GM12878 (cell line): ENCODE measurements around the gene ZBTB16. TPM values are rescaled to one million over a fixed set of nuclear protein-coding genes. Genes with fewer than 3 reads are reported as not detected.

Experiments
- DPF2 ChIP-seq: fragments of 450-650 bp; IDR thresholded peaks from 2 replicates; pipeline ENCODE4 v1.6.1; 2017; ENCODE audit warnings: mild to moderate bottlenecking
- KLF5 ChIP-seq: fragments of 450-650 bp; IDR thresholded peaks from 2 replicates; pipeline ENCODE4 v1.6.1; 2014; ENCODE audit warnings: mild to moderate bottlenecking; ENCODE audit not compliant: partially characterized antibody
- NR2C1 ChIP-seq: fragments of 450-650 bp; IDR thresholded peaks from 2 replicates; pipeline ENCODE4 v1.6.1; 2017; ENCODE audit warnings: antibody characterized with exemption, mild to moderate bottlenecking, moderate library complexity
- PML ChIP-seq: IDR thresholded peaks from 2 replicates; pipeline ENCODE4 v1.6.1; 2012; ENCODE audit warnings: low read length, inconsistent platforms
- RUNX3 ChIP-seq: IDR thresholded peaks from 2 replicates; pipeline ENCODE4 v1.6.1; 2012; ENCODE audit warnings: low read length, inconsistent platforms
- polyA plus RNA-seq, 11 experiments: library from polyadenylated mRNA; depleted of rRNA in 4 of 11; unstranded in 6 of 11; stranded (reverse) in 5 of 11; fragments of >200 nt; fragmentation: Nextera tagmentation in 4 of 11; fragmentation: Illumina TruSeq in 1 of 11; extraction: Ambion mirVana in 4 of 11; extraction: Trizol in 1 of 11; gene quantifications; 1 replicate in 1 of 11; 2 replicates in 10 of 11; pipeline versions ENCODE4 v1.2.1 to v1.2.3, GENCODE V29; 2011 to 2016; ENCODE audit warnings: inconsistent platforms in 2 of 11, missing spikeins in 2 of 11, low read depth in 1 of 11
- total RNA-seq, 4 experiments: library from RNA; depleted of rRNA in 3 of 4; stranded (reverse); fragments of >200 nt in 3 of 4; fragmentation: Illumina TruSeq in 1 of 4; extraction: Trizol in 1 of 4; gene quantifications; 2 replicates each; pipeline versions ENCODE4 v1.2.1 to v1.2.3, GENCODE V29; 2013 to 2021
- TF ChIP-seq, protein P1 (sequence below): fragments of 450-650 bp; IDR thresholded peaks from 2 replicates; pipeline ENCODE4 v1.6.1; 2017; ENCODE audit warnings: mild to moderate bottlenecking, low read depth, inconsistent platforms; ENCODE audit not compliant: poor library complexity, severe bottlenecking
- TF ChIP-seq, protein P2 (sequence below): fragments of 150-350 bp; IDR thresholded peaks from 2 replicates; pipeline ENCODE4 v1.6.1; 2014; ENCODE audit warnings: mild to moderate bottlenecking, low read depth, low read length
- TF ChIP-seq, protein P3 (sequence below), 3 experiments: IDR thresholded peaks in 2 of 3; conservative IDR thresholded peaks in 1 of 3; 2 replicates each; pipeline ENCODE4 v1.5.1; 2011; ENCODE audit warnings: low read depth in 3 of 3, low read length in 3 of 3, mild to moderate bottlenecking in 3 of 3, control low read depth in 2 of 3, moderate library complexity in 2 of 3, inconsistent platforms in 1 of 3, mixed read lengths in 1 of 3; ENCODE audit not compliant: control insufficient read depth in 2 of 3, insufficient read depth in 1 of 3; ENCODE audit errors: extremely low read depth in 1 of 3

The ZBTB16 gene
- total and polyA plus RNA-seq, 10 of the 15 experiments (the other 5 are each of a cell fraction or from before 2014, with no cell fraction given) = 0.38 TPM; not detected in 9

DNA sequence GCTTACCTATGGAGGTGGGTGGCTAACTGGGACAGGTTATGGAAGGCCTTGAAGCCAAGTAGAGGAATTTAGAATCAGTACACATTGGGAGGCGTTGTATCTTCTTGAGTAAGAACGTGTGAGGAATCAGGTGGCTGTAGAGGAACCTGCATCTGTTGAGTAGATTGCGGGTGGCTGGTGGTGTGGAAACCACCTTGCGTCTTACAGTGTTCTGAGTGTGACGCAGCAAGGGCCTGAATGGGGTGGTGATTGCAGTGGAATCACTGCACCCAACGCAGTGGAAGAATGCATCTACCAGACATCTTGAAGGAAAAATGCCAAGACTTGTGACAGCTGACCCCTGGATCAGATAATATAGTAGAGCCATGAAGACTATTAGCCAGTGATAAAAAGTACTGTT lies 125.9 kb downstream of the ZBTB16 start (continued):
- TF ChIP-seq, protein P1, sequence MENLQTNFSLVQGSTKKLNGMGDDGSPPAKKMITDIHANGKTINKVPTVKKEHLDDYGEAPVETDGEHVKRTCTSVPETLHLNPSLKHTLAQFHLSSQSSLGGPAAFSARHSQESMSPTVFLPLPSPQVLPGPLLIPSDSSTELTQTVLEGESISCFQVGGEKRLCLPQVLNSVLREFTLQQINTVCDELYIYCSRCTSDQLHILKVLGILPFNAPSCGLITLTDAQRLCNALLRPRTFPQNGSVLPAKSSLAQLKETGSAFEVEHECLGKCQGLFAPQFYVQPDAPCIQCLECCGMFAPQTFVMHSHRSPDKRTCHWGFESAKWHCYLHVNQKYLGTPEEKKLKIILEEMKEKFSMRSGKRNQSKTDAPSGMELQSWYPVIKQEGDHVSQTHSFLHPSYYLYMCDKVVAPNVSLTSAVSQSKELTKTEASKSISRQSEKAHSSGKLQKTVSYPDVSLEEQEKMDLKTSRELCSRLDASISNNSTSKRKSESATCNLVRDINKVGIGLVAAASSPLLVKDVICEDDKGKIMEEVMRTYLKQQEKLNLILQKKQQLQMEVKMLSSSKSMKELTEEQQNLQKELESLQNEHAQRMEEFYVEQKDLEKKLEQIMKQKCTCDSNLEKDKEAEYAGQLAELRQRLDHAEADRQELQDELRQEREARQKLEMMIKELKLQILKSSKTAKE = no peak
- TF ChIP-seq, protein P2, sequence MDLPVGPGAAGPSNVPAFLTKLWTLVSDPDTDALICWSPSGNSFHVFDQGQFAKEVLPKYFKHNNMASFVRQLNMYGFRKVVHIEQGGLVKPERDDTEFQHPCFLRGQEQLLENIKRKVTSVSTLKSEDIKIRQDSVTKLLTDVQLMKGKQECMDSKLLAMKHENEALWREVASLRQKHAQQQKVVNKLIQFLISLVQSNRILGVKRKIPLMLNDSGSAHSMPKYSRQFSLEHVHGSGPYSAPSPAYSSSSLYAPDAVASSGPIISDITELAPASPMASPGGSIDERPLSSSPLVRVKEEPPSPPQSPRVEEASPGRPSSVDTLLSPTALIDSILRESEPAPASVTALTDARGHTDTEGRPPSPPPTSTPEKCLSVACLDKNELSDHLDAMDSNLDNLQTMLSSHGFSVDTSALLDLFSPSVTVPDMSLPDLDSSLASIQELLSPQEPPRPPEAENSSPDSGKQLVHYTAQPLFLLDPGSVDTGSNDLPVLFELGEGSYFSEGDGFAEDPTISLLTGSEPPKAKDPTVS = no peak
- TF ChIP-seq NR2C1 (no peak), RUNX3 (no peak), PML (no peak), DPF2 (no peak), KLF5 (no peak)
- TF ChIP-seq, protein P3, sequence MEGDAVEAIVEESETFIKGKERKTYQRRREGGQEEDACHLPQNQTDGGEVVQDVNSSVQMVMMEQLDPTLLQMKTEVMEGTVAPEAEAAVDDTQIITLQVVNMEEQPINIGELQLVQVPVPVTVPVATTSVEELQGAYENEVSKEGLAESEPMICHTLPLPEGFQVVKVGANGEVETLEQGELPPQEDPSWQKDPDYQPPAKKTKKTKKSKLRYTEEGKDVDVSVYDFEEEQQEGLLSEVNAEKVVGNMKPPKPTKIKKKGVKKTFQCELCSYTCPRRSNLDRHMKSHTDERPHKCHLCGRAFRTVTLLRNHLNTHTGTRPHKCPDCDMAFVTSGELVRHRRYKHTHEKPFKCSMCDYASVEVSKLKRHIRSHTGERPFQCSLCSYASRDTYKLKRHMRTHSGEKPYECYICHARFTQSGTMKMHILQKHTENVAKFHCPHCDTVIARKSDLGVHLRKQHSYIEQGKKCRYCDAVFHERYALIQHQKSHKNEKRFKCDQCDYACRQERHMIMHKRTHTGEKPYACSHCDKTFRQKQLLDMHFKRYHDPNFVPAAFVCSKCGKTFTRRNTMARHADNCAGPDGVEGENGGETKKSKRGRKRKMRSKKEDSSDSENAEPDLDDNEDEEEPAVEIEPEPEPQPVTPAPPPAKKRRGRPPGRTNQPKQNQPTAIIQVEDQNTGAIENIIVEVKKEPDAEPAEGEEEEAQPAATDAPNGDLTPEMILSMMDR (IDR thresholded peaks at IDR 0.05 in 2 of 3, conservative IDR thresholded peaks at IDR 0.05 in 1 of 3; ENCODE audit: control insufficient read depth in 2 of 3, extremely low read depth in 1 of 3, insufficient read depth in 1 of 3, low read depth in 3 of 3, low read length in 3 of 3) = no peak
